Measurements from ENCODE around the gene REEP6.
A peak's percentile ranks its signal among the peaks of the same experiment; 100 is the strongest.
"Not testable (repeated sequence)": the region's sequence is repeated elsewhere in the genome, so short reads cannot be mapped to it uniquely, and the experiment has no call there.

Gene REEP6

GRCh38 chr19:1473085-1473851, 17.7 kb upstream of the REEP6 start:
- H3K4me3 ChIP-seq (ENCODE audit: low read length), result no peak overlapping the region
- no peak for TF ChIP-seq ZNF274 (IDR thresholded peaks at IDR 0.05; ENCODE audit: low read depth, low read length)

- H3K4me3 ChIP-seq (ENCODE audit: low read length), result no peak overlapping the region
Observed at GRCh38 chr19:1474011-1474764, 16.8 kb upstream of the REEP6 start.

GRCh38 chr19:1474765-1475351, 16.1 kb upstream of the REEP6 start:
- no peak for TF ChIP-seq ZNF274 (IDR thresholded peaks at IDR 0.05; ENCODE audit: low read depth, low read length)
- no peak overlapping the region for H3K4me3 ChIP-seq (ENCODE audit: low read length)

More at GRCh38 chr19:1474011-1474764, 16.8 kb upstream of the REEP6 start:
- no peak for TF ChIP-seq ZNF274 (IDR thresholded peaks at IDR 0.05; ENCODE audit: low read depth, low read length)

- no peak overlapping the region for H3K4me3 ChIP-seq (ENCODE audit: low read length)
- TF ChIP-seq ZNF274 (IDR thresholded peaks at IDR 0.05; ENCODE audit: low read depth, low read length), result no peak
Observed at GRCh38 chr19:1475751-1476437, 15.1 kb upstream of the REEP6 start.

GRCh38 chr19:1477056-1477455, 13.9 kb upstream of the REEP6 start:
- H3K4me3 ChIP-seq (ENCODE audit: low read length), result not testable (repeated sequence)

- peak within 1 kb of the TSS; percentile 85 for H3K4me3 ChIP-seq (ENCODE audit: low read length)
- TF ChIP-seq ZNF274 (IDR thresholded peaks at IDR 0.05; ENCODE audit: low read depth, low read length), result no peak
Observed at GRCh38 chr19:1478934-1479707, 11.9 kb upstream of the REEP6 start, which contains the start of gene C19orf25. TSS of gene C19orf25 (minus strand) at chr19:1479215. CDS start at chr19:1478903, 312 bp downstream.

GRCh38 chr19:1481224-1481892, 9.6 kb upstream of the REEP6 start:
- H3K4me3 ChIP-seq (ENCODE audit: low read length), result no peak overlapping the region
- no peak for TF ChIP-seq ZNF274 (IDR thresholded peaks at IDR 0.05; ENCODE audit: low read depth, low read length)

- no peak overlapping the region for H3K4me3 ChIP-seq (ENCODE audit: low read length)
- TF ChIP-seq ZNF274 (IDR thresholded peaks at IDR 0.05; ENCODE audit: low read depth, low read length), result no peak
Observed at GRCh38 chr19:1481893-1482360, 9.1 kb upstream of the REEP6 start.

GRCh38 chr19:1482361-1483130, 8.4 kb upstream of the REEP6 start:
- no peak overlapping the region for H3K4me3 ChIP-seq (ENCODE audit: low read length)
- no peak for TF ChIP-seq ZNF274 (IDR thresholded peaks at IDR 0.05; ENCODE audit: low read depth, low read length)

- no peak for TF ChIP-seq ZNF274 (IDR thresholded peaks at IDR 0.05; ENCODE audit: low read depth, low read length)
Observed at GRCh38 chr19:1483131-1483978, 7.6 kb upstream of the REEP6 start.

GRCh38 chr19:1483979-1484428, 7.0 kb upstream of the REEP6 start:
- H3K4me3 ChIP-seq (ENCODE audit: low read length), result no peak overlapping the region
- no peak for TF ChIP-seq ZNF274 (IDR thresholded peaks at IDR 0.05; ENCODE audit: low read depth, low read length)

More at GRCh38 chr19:1483131-1483978, 7.6 kb upstream of the REEP6 start:
- no peak overlapping the region for H3K4me3 ChIP-seq (ENCODE audit: low read length)

All from GM08714 (cell line).